Upper lobe of left lung (tissue), 6 donors: Measurements from ENCODE around the gene CCDC85B. TPM values are rescaled to one million over a fixed set of nuclear protein-coding genes. Genes with fewer than 3 reads are reported as not detected.

Experiments used
- ATAC-seq, 2 donors: fragments of 200-7000 bp; cut with Tn5 transposase; one replicate each; pipeline ENCODE4 v1.9.1; 2022; ENCODE audit warnings: mild to moderate bottlenecking in 2 of 2, moderate library complexity in 2 of 2; ENCODE audit not compliant: low FRiP score in 2 of 2
- DNase-seq, 2 donors: peaks; one replicate each; pipeline ENCODE4 v3.0.0-alpha.2; 2019 to 2020
- H3K27ac ChIP-seq, 4 donors: fragments of 200-600 bp; sonication (generic); one replicate each; pipeline ENCODE4 v1.5.1; 2016 to 2019
- H3K27me3 ChIP-seq, 4 donors: fragments of 200-600 bp; sonication (generic); one replicate each; pipeline ENCODE4 v1.5.1; 2017 to 2019
- H3K36me3 ChIP-seq, 4 donors: fragments of 200-600 bp; sonication (generic); one replicate each; pipeline ENCODE4 v1.5.1; 2016 to 2019
- H3K4me1 ChIP-seq, 4 donors: fragments of 200-600 bp; sonication (generic); one replicate each; pipeline ENCODE4 v1.5.1; 2018 to 2019
- H3K4me3 ChIP-seq, 4 donors: fragments of 200-600 bp; sonication (generic); one replicate each; pipeline ENCODE4 v1.5.1; 2017 to 2019; ENCODE audit warnings: mild to moderate bottlenecking in 2 of 4, moderate library complexity in 1 of 4
- H3K9me3 ChIP-seq, 4 donors: fragments of 200-600 bp; sonication (generic); one replicate each; pipeline ENCODE4 v1.5.1; 2018 to 2019
- EP300 ChIP-seq, 4 donors: sonication (generic); formaldehyde crosslinking; IDR thresholded peaks; one replicate each; pipeline ENCODE4 v1.5.1; 2017; ENCODE audit warnings: antibody characterized with exemption in 4 of 4, control low read depth in 2 of 4
- POLR2A ChIP-seq, 4 donors: fragments of 450-650 bp; IDR thresholded peaks; one replicate each; pipeline ENCODE4 v1.5.1; 2016 to 2017; ENCODE audit warnings: antibody characterized with exemption in 4 of 4, mild to moderate bottlenecking in 2 of 4
- POLR2AphosphoS5 ChIP-seq, 2 donors: sonication (generic); formaldehyde crosslinking; IDR thresholded peaks; one replicate each; pipeline ENCODE4 v1.5.1; 2017; ENCODE audit warnings: antibody characterized with exemption in 2 of 2
- WGBS, 2 donors: methylation state at CpG; one replicate each; pipeline ENCODE4 v1.1.5; 2017 to 2018; 5-methylcytosine and 5-hydroxymethylcytosine counted together
- total RNA-seq, 6 donors: library from RNA; depleted of rRNA in 4 of 6; stranded (reverse); fragments of >200 nt in 4 of 6; gene quantifications; one replicate each; pipeline versions ENCODE4 v1.1.0 to v1.2.1, GENCODE V29; 2016 to 2021
- TF ChIP-seq, protein P1 (sequence below), 6 experiments: fragments of 450-650 bp in 4 of 6; fragments of 200-600 bp in 2 of 6; sonication (generic) in 2 of 6; IDR thresholded peaks; one replicate each; pipeline ENCODE4 v1.5.1; 2016 to 2019; ENCODE audit warnings: antibody characterized with exemption in 6 of 6
- donor health status: DM: no; HTN: no; CAD: no; lungs with moderate emphysema.
- donor health status: DM: no; HTN: yes; CAD: no; lungs with severe emphysema.

CCDC85B gene
- total RNA-seq, 6 donors from 2014 or later = 19.9 to 69.7 (median 37.2) TPM

GRCh38 chr11:65900899-65901180, 10.4 kb downstream of the CCDC85B start:
- H3K27me3 ChIP-seq = peaks cover 0 to 3% (median 0%) of the 10 kb centered on the region in 4 donors
- ATAC-seq (no peak), DNase-seq (no peak)
- 71 to 77% methylated on average over 11 of the region's 11 CpGs for WGBS, 2 donors
- H3K9me3 ChIP-seq = no peaks in the 10 kb centered on the region
- peak overlapping the region in 3 of 4 donors; percentile 50 to 84 (median 70) for H3K27ac ChIP-seq
- H3K4me1 ChIP-seq = peaks cover 15 to 22% (median 18%) of the 10 kb centered on the region in 4 donors
- no peak for TF ChIP-seq POLR2AphosphoS5 (IDR thresholded peaks at IDR 0.05)
- TF ChIP-seq, protein P1, sequence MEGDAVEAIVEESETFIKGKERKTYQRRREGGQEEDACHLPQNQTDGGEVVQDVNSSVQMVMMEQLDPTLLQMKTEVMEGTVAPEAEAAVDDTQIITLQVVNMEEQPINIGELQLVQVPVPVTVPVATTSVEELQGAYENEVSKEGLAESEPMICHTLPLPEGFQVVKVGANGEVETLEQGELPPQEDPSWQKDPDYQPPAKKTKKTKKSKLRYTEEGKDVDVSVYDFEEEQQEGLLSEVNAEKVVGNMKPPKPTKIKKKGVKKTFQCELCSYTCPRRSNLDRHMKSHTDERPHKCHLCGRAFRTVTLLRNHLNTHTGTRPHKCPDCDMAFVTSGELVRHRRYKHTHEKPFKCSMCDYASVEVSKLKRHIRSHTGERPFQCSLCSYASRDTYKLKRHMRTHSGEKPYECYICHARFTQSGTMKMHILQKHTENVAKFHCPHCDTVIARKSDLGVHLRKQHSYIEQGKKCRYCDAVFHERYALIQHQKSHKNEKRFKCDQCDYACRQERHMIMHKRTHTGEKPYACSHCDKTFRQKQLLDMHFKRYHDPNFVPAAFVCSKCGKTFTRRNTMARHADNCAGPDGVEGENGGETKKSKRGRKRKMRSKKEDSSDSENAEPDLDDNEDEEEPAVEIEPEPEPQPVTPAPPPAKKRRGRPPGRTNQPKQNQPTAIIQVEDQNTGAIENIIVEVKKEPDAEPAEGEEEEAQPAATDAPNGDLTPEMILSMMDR (IDR thresholded peaks at IDR 0.05) = no peak
- no peak for TF ChIP-seq EP300 (IDR thresholded peaks at IDR 0.05)
- TF ChIP-seq POLR2A (IDR thresholded peaks at IDR 0.05) = no peak
- no peaks in the 10 kb centered on the region for H3K36me3 ChIP-seq
- peak overlapping the region in 3 of 4 donors; percentile 62 to 69 (median 66) for H3K4me3 ChIP-seq

DNA sequence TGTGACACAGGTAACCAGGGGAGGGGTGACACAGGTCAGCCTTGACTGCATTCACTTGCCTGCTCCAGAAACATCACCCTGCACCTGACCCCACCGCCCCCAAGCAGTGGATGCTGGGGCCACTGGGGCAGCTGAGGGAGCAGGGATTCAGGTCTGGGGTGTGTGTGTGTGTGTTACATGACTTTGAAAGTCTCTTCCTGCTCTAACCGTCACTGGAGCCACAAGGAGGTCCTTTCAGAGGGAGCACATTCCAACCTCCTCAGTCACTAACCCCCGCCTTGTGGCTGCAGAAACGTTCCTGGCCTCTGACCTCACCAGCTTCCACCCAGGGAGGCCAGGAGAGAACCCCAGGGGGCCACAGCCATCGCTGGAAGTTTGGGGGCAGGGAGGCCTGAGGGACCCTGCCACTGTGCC, 12.6 kb downstream of the CCDC85B start:
- DNase-seq (no peak), ATAC-seq (no peak)
- Histone ChIP-seq H3K4me3 (no peak overlapping the region), H3K27me3 (peaks cover 0 to 3% (median 0%) of the 10 kb centered on the region in 4 donors), H3K27ac (no peak overlapping the region), H3K36me3 (no peaks in the 10 kb centered on the region), H3K9me3 (no peaks in the 10 kb centered on the region), H3K4me1 (peaks cover 15 to 22% (median 18%) of the 10 kb centered on the region in 4 donors)
- no peak for TF ChIP-seq POLR2A (IDR thresholded peaks at IDR 0.05)
- no peak for TF ChIP-seq EP300 (IDR thresholded peaks at IDR 0.05)
- no peak for TF ChIP-seq POLR2AphosphoS5 (IDR thresholded peaks at IDR 0.05)
- TF ChIP-seq, protein P1 (IDR thresholded peaks at IDR 0.05) = no peak
- WGBS, 2 donors = 8 to 34% methylated on average over 2 to 4 of the region's 5 CpGs

GRCh38 chr11:65903715-65904114, 13.2 kb downstream of the CCDC85B start:
- peaks cover 0 to 3% (median 0%) of the 10 kb centered on the region in 4 donors for H3K27me3 ChIP-seq
- DNase-seq (no peak), ATAC-seq (no peak)
- WGBS, 2 donors = 83% methylated on average over 8 of the region's 8 CpGs
- peaks cover 15 to 22% (median 18%) of the 10 kb centered on the region in 4 donors for H3K4me1 ChIP-seq
- H3K27ac ChIP-seq = no peak overlapping the region
- H3K9me3 ChIP-seq = no peaks in the 10 kb centered on the region
- no peak overlapping the region for H3K4me3 ChIP-seq
- no peak for TF ChIP-seq POLR2AphosphoS5 (IDR thresholded peaks at IDR 0.05)
- no peak for TF ChIP-seq EP300 (IDR thresholded peaks at IDR 0.05)
- TF ChIP-seq, protein P1 (IDR thresholded peaks at IDR 0.05) = no peak
- TF ChIP-seq POLR2A (IDR thresholded peaks at IDR 0.05) = no peak
- no peaks in the 10 kb centered on the region for H3K36me3 ChIP-seq

GRCh38 chr11:65906602-65907001, 16.1 kb downstream of the CCDC85B start:
- 86 to 89% methylated on average over 5 of the region's 5 CpGs for WGBS, 2 donors
- Histone ChIP-seq H3K27ac (no peak overlapping the region), H3K27me3 (no peaks in the 10 kb centered on the region), H3K4me3 (no peak overlapping the region), H3K4me1 (peaks cover 6 to 8% (median 7%) of the 10 kb centered on the region in 4 donors), H3K36me3 (no peaks in the 10 kb centered on the region), H3K9me3 (no peaks in the 10 kb centered on the region)
- no peak for TF ChIP-seq EP300 (IDR thresholded peaks at IDR 0.05)
- TF ChIP-seq POLR2AphosphoS5 (IDR thresholded peaks at IDR 0.05) = no peak
- no peak for TF ChIP-seq POLR2A (IDR thresholded peaks at IDR 0.05)
- TF ChIP-seq, protein P1 (IDR thresholded peaks at IDR 0.05) = no peak
- no peak for ATAC-seq
- no peak for DNase-seq

DNA sequence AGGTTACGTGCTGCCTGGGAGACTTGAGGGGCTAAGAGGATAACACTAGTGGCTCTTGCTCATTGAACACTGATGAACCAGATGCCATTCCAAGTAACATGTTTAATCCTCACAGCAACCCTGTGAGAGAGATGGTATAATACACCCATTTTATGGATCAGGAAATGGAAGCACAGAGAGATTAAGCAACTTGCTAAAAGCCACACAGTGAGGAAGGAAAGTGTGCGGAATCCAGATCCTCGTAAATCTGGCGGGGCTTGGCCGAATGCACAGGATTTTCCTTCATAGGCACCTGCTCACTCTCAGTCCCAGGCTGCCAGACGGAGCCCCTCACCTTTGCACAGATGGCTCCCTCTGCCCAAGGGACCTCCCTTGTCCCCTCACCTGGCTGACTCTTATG, 17.4 kb downstream of the CCDC85B start:
- DNase-seq (no peak), ATAC-seq (no peak)
- TF ChIP-seq, protein P1 (IDR thresholded peaks at IDR 0.05) = no peak
- TF ChIP-seq EP300 (IDR thresholded peaks at IDR 0.05) (no peak), POLR2AphosphoS5 (IDR thresholded peaks at IDR 0.05) (no peak), POLR2A (IDR thresholded peaks at IDR 0.05) (no peak)
- Histone ChIP-seq H3K4me3 (no peak overlapping the region), H3K4me1 (peaks cover 13 to 15% (median 13%) of the 10 kb centered on the region in 4 donors), H3K9me3 (no peaks in the 10 kb centered on the region), H3K27me3 (no peaks in the 10 kb centered on the region), H3K27ac (no peak overlapping the region), H3K36me3 (no peaks in the 10 kb centered on the region)
- 78 to 89% methylated on average over 6 of the region's 6 CpGs for WGBS, 2 donors
